ENCODE data around the gene CNTN4. TPM values are rescaled to one million over a fixed set of nuclear protein-coding genes. Genes with fewer than 3 reads are reported as not detected.

Gene CNTN4
- total and polyA plus RNA-seq, 2 of the 8 experiments (the other 6 are each of a cell fraction or from before 2014, with no cell fraction given): 0.41 to 2.2 TPM

- TF ChIP-seq TEAD4 (IDR thresholded peaks at IDR 0.05; ENCODE audit: low read depth, low read length): no peak
- TF ChIP-seq BCL11A (IDR thresholded peaks at IDR 0.05; ENCODE audit: low read depth in 2 of 2, low read length in 2 of 2): no peak
- TF ChIP-seq USF2 (IDR thresholded peaks at IDR 0.05; ENCODE audit: low read length): no peak
- TF ChIP-seq RAD21 (IDR thresholded peaks at IDR 0.05 in 1 of 2, conservative IDR thresholded peaks at IDR 0.05 in 1 of 2; ENCODE audit: low read depth in 2 of 2, low read length in 2 of 2): no peak
- no peak for TF ChIP-seq HDAC6 (IDR thresholded peaks at IDR 0.05; ENCODE audit: low read depth, low read length)
- no peak for TF ChIP-seq SAP30 (IDR thresholded peaks at IDR 0.05; ENCODE audit: insufficient read depth, insufficient replicate concordance, low read length)
- TF ChIP-seq POU5F1 (IDR thresholded peaks at IDR 0.05; ENCODE audit: low read depth, low read length): no peak
- TF ChIP-seq RXRA (IDR thresholded peaks at IDR 0.05; ENCODE audit: insufficient read depth, low read depth, low read length): no peak
- TF ChIP-seq BRCA1 (IDR thresholded peaks at IDR 0.05; ENCODE audit: low read depth, low read length): no peak
- no peak for TF ChIP-seq E2F6 (IDR thresholded peaks at IDR 0.05)
- no peak for TF ChIP-seq JUND (IDR thresholded peaks at IDR 0.05; ENCODE audit: low read length)
- no peak for TF ChIP-seq CREB1 (IDR thresholded peaks at IDR 0.05)
Observed at GRCh38 chr3:2148561-2149340, 50.1 kb downstream of the CNTN4 start (continued).
